Right lobe of liver (tissue), 4 donors: ENCODE results near the gene PCDHGA11.

ENCODE experiments used
- CTCF ChIP-seq, 4 donors: fragments of 200-600 bp in 3 of 4; fragments of 450-650 bp in 1 of 4; IDR thresholded peaks; one replicate each; pipeline versions ENCODE4 v1.5.1 to v1.8.0; 2016 to 2022; ENCODE audit warnings: antibody characterized with exemption in 4 of 4, mild to moderate bottlenecking in 2 of 4
- POLR2A ChIP-seq: fragments of 450-650 bp; IDR thresholded peaks from one replicate; pipeline ENCODE4 v1.6.1; 2017; ENCODE audit warnings: antibody characterized with exemption, mild to moderate bottlenecking
- donor health status: DM: no; HTN: no; CAD: no.
- donor health status: DM: no; HTN: no; CAD: no.
- donor health status: DM: no; HTN: yes; CAD: no.

- TF ChIP-seq CTCF (IDR thresholded peaks at IDR 0.05) (no peak), POLR2A (no peak)
Observed at GRCh38 chr5:141383345-141383744, 37.5 kb upstream of the PCDHGA11 start.
